Neural cell (in vitro differentiated cells): ENCODE measurements around the gene CPEB4. TPM values are rescaled to one million over a fixed set of nuclear protein-coding genes. Genes with fewer than 3 reads are reported as not detected.

Experiments used
- H2AFZ ChIP-seq: fragments of 200-600, 300-800 bp; sonication (generic), shearing (Covaris generic); 2 replicates; pipeline ENCODE4 v1.6.0; 2014; ENCODE audit warnings: low read depth, mild to moderate bottlenecking, antibody characterized with exemption, low read length, moderate library complexity
- H3F3A ChIP-seq: fragments of 200-600 bp; shearing (Covaris generic); 2 replicates; pipeline ENCODE4 v1.6.1; 2016; ENCODE audit warnings: mild to moderate bottlenecking, moderate library complexity, mixed read lengths, antibody characterized with exemption, low read length; ENCODE audit not compliant: insufficient read depth, poor library complexity, severe bottlenecking
- H3K27ac ChIP-seq: fragments of 200-600, 300-800 bp; sonication (generic), shearing (Covaris generic); 2 replicates; pipeline ENCODE4 v1.5.1; 2014; ENCODE audit warnings: mild to moderate bottlenecking, low read length, moderate library complexity
- H3K27me3 ChIP-seq: fragments of 300-800, 200-600 bp; sonication (generic), shearing (Covaris generic); 2 replicates; pipeline ENCODE4 v1.6.0; 2014; ENCODE audit warnings: mild to moderate bottlenecking, low read depth, low read length, moderate library complexity; ENCODE audit not compliant: insufficient read depth
- H3K36me3 ChIP-seq: fragments of 300-800, 200-600 bp; sonication (generic), shearing (Covaris generic); 2 replicates; pipeline ENCODE4 v1.5.1; 2014; ENCODE audit warnings: mild to moderate bottlenecking, antibody characterized with exemption, low read length, moderate library complexity; ENCODE audit not compliant: insufficient read depth
- H3K4me2 ChIP-seq: fragments of 300-800, 200-600 bp; sonication (generic), shearing (Covaris generic); 2 replicates; pipeline ENCODE4 v1.6.0; 2014; ENCODE audit warnings: mild to moderate bottlenecking, low read length
- H3K4me3 ChIP-seq: fragments of 300-800, 200-600 bp; sonication (generic), shearing (Covaris generic); 2 replicates; pipeline ENCODE4 v1.5.1; 2014; ENCODE audit warnings: mild to moderate bottlenecking, low read length, moderate library complexity
- H3K79me2 ChIP-seq: fragments of 200-600 bp; shearing (Covaris generic); replicated peaks from 2 replicates; pipeline ENCODE4 v1.6.0; 2014; ENCODE audit warnings: mild to moderate bottlenecking, low read length, moderate library complexity; ENCODE audit not compliant: insufficient read depth
- H3K9ac ChIP-seq: fragments of 300-800, 200-600 bp; sonication (generic), shearing (Covaris generic); 2 replicates; pipeline ENCODE4 v1.6.1; 2016; ENCODE audit warnings: mild to moderate bottlenecking, low read length, mixed read lengths
- H3K9me2 ChIP-seq: fragments of 200-600 bp; shearing (Covaris generic); 2 replicates; pipeline ENCODE4 v1.6.1; 2016; ENCODE audit warnings: mild to moderate bottlenecking, low read length, mixed read lengths; ENCODE audit not compliant: insufficient read depth
- H3K9me3 ChIP-seq: fragments of 200-600, 300-800 bp; sonication (generic), shearing (Covaris generic); 2 replicates; pipeline ENCODE4 v1.6.1; 2016; ENCODE audit warnings: mild to moderate bottlenecking, mixed run types, low read length, moderate library complexity, mixed read lengths
- H4K20me1 ChIP-seq: fragments of 200-600 bp; shearing (Covaris generic); 2 replicates; pipeline ENCODE4 v1.6.1; 2016; ENCODE audit warnings: mild to moderate bottlenecking, mixed run types; ENCODE audit not compliant: insufficient read depth
- CTCF ChIP-seq: fragments of 450-650 bp; IDR thresholded peaks from 2 replicates; pipeline ENCODE4 v1.5.1; 2014; ENCODE audit warnings: antibody characterized with exemption, mild to moderate bottlenecking, moderate library complexity; ENCODE audit not compliant: poor library complexity, severe bottlenecking
- EP300 ChIP-seq: fragments of 450-650 bp; conservative IDR thresholded peaks from 2 replicates; pipeline ENCODE4 v1.6.1; 2014; ENCODE audit warnings: antibody characterized with exemption, mild to moderate bottlenecking, moderate library complexity; ENCODE audit not compliant: poor library complexity, severe bottlenecking
- EZH2 ChIP-seq: fragments of 200-600, 300-800 bp; shearing (Covaris generic), sonication (generic); IDR thresholded peaks from 2 replicates; pipeline ENCODE4 v1.6.1; 2014; ENCODE audit warnings: antibody characterized with exemption, low read length, borderline replicate concordance, mild to moderate bottlenecking; ENCODE audit not compliant: insufficient read depth, poor library complexity, severe bottlenecking
- MXI1 ChIP-seq: fragments of 450-650 bp; conservative IDR thresholded peaks from 2 replicates; pipeline ENCODE4 v1.6.1; 2014; ENCODE audit warnings: antibody characterized with exemption, mild to moderate bottlenecking; ENCODE audit not compliant: poor library complexity, severe bottlenecking
- POLR2AphosphoS5 ChIP-seq: IDR thresholded peaks from 2 replicates; pipeline ENCODE4 v1.6.1; 2012
- RAD21 ChIP-seq: fragments of 450-650 bp; conservative IDR thresholded peaks from 2 replicates; pipeline ENCODE4 v1.6.1; 2014; ENCODE audit warnings: antibody characterized with exemption, mild to moderate bottlenecking, moderate library complexity
- REST ChIP-seq: IDR thresholded peaks from 2 replicates; pipeline ENCODE4 v1.6.1; 2012; ENCODE audit warnings: borderline replicate concordance
- SMC3 ChIP-seq: fragments of 450-650 bp; conservative IDR thresholded peaks from 2 replicates; pipeline ENCODE4 v1.6.1; 2014; ENCODE audit warnings: antibody characterized with exemption, mild to moderate bottlenecking, moderate library complexity; ENCODE audit not compliant: poor library complexity
- TAF1 ChIP-seq: IDR thresholded peaks from 2 replicates; pipeline ENCODE4 v1.6.1; 2012; ENCODE audit warnings: low read depth
- polyA plus RNA-seq: library from polyadenylated mRNA; depleted of rRNA; stranded (reverse); fragments of >200 nt; gene quantifications from 2 replicates; pipeline ENCODE4 v1.2.3, GENCODE V29; 2014

The CPEB4 gene
- polyA plus RNA-seq, 1 donor from 2014 or later: 42.2 TPM

- no peaks in the 10 kb centered on the region for H3F3A ChIP-seq
- no peaks in the 10 kb centered on the region for H3K9me3 ChIP-seq
- H3K4me2 ChIP-seq: peak overlapping the region; percentile 50
- H3K9ac ChIP-seq: no peak overlapping the region
- no peak for TF ChIP-seq EP300
- TF ChIP-seq REST: no peak
- TF ChIP-seq TAF1: no peak
- no peak for TF ChIP-seq SMC3
- no peak for TF ChIP-seq MXI1
- H3K9me2 ChIP-seq: no peaks in the 10 kb centered on the region
- no peaks in the 10 kb centered on the region for H3K36me3 ChIP-seq
- H3K79me2 ChIP-seq: peaks cover 26% of the 10 kb centered on the region
- no peak overlapping the region for H2AFZ ChIP-seq
- H4K20me1 ChIP-seq: no peaks in the 10 kb centered on the region
- no peaks in the 10 kb centered on the region for H3K27me3 ChIP-seq
- peak overlapping the region; percentile 53 for H3K27ac ChIP-seq
- H3K4me3 ChIP-seq: peak overlapping the region; percentile 36
Measured at GRCh38 chr5:173915310-173916014, 27.3 kb downstream of the CPEB4 start.

GRCh38 chr5:173916233-173916632, 28.1 kb downstream of the CPEB4 start:
- Histone ChIP-seq H3K27me3 (no peaks in the 10 kb centered on the region), H3K4me3 (peak overlapping the region; percentile 14), H3K9me2 (no peaks in the 10 kb centered on the region), H3K9ac (no peak overlapping the region), H3F3A (no peaks in the 10 kb centered on the region), H3K9me3 (no peaks in the 10 kb centered on the region), H3K36me3 (no peaks in the 10 kb centered on the region), H2AFZ (no peak overlapping the region), H3K79me2 (peaks cover 24% of the 10 kb centered on the region), H3K4me2 (peak overlapping the region; percentile 50), H3K27ac (peak overlapping the region; percentile 53), H4K20me1 (no peaks in the 10 kb centered on the region)
- no peak for TF ChIP-seq SMC3
- TF ChIP-seq EP300: no peak

- no peaks in the 10 kb centered on the region for H3K27me3 ChIP-seq
- H4K20me1 ChIP-seq: no peaks in the 10 kb centered on the region
- H2AFZ ChIP-seq: peak overlapping the region; percentile 27
- peak overlapping the region; percentile 65 for H3K4me3 ChIP-seq
- TF ChIP-seq MXI1: peak; percentile 24
- no peak for TF ChIP-seq CTCF
- TF ChIP-seq EZH2: no peak
- no peak for TF ChIP-seq TAF1
- peak; percentile 82 for TF ChIP-seq REST
- peak; percentile 20 for TF ChIP-seq RAD21
- TF ChIP-seq POLR2AphosphoS5: peak; percentile 77
- no peak for TF ChIP-seq SMC3
- no peak for TF ChIP-seq EP300
- H3F3A ChIP-seq: no peaks in the 10 kb centered on the region
- H3K9ac ChIP-seq: peak overlapping the region; percentile 67
- peak overlapping the region; percentile 60 for H3K4me2 ChIP-seq
- H3K9me3 ChIP-seq: no peaks in the 10 kb centered on the region
- H3K79me2 ChIP-seq: peaks cover 23% of the 10 kb centered on the region
- no peaks in the 10 kb centered on the region for H3K36me3 ChIP-seq
- H3K27ac ChIP-seq: peak overlapping the region; percentile 80
- H3K9me2 ChIP-seq: no peaks in the 10 kb centered on the region
Measured at GRCh38 chr5:173917788-173918786, 29.9 kb downstream of the CPEB4 start.
